NCI-H526 treated with DMSO at 0.1 percent for 48 hours (cell line): ENCODE results near the gene CBX3.
"Not testable (repeated sequence)": the region's sequence is repeated elsewhere in the genome, so short reads cannot be mapped to it uniquely, and the experiment has no call there.

Source experiments
- DNase-seq: peaks from one replicate; lab custom pipeline; 2025; lab: John Stamatoyannopoulos, UW

CBX3 gene

DNA sequence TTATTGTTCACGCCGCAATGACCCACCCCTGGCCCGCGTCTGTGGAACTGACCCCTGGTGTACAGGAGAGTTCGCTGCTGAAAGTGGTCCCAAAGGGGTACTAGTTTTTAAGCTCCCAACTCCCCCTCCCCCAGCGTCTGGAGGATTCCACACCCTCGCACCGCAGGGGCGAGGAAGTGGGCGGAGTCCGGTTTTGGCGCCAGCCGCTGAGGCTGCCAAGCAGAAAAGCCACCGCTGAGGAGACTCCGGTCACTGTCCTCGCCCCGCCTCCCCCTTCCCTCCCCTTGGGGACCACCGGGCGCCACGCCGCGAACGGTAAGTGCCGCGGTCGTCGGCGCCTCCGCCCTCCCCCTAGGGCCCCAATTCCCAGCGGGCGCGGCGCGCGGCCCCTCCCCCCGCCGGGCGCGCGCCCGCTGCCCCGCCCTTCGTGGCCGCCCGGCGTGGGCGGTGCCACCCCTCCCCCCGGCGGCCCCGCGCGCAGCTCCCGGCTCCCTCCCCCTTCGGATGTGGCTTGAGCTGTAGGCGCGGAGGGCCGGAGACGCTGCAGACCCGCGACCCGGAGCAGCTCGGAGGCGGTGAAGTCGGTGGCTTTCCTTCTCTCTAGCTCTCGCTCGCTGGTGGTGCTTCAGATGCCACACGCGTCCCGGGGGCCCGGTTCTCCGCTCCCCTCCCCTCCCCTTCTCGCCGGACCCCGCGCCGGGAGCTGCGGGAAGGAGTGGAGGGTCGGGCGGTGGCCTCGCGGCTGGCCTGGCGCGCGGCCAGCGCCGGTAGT is at the start of gene CBX3:
Gene CBX3, plus strand, starts transcription at position 499 of the 772 bp plus-strand sequence. CDS start 1,254 bp downstream, outside the sequence.
- DNase-seq, result peak; percentile 93

DNA sequence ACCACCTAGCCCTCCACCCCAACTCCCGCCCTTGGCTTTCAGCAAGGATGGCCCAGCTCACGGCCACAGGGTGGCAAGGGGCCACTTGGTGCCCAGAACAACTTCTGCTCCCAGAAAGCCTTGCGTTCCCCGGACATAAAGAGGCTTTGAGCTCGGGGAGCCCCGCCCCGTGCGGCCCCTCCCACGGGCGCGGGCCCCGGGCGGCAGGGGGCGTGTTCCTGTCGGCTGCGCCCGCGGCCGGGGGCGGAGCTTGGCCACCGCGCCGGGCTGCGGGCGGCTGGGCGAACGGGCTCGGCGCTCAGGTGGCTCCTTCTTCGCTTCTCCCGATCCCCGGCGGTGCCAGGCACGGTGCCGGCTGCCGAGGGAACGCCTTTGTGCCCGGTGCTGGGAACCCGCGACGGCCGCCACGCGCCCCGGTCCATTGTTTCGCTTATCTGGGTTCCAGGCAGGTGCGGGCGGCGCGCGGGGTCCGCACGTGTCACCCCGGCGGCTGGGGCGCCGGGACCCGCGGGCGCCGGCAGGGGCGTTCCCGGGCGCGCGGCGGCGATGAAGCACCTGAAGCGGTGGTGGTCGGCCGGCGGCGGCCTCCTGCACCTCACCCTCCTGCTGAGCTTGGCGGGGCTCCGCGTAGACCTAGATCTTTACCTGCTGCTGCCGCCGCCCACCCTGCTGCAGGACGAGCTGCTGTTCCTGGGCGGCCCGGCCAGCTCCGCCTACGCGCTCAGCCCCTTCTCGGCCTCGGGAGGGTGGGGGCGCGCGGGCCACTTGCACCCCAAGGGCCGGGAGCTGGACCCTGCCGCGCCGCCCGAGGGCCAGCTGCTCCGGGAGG is 49.4 kb upstream of the CBX3 start, which contains the start of gene NFE2L3:
Gene NFE2L3, plus strand, starts transcription at position 246 of the 829 bp plus-strand sequence. Its CDS starts 301 bp downstream, at position 547.
- DNase-seq, result peak; percentile 63

DNA sequence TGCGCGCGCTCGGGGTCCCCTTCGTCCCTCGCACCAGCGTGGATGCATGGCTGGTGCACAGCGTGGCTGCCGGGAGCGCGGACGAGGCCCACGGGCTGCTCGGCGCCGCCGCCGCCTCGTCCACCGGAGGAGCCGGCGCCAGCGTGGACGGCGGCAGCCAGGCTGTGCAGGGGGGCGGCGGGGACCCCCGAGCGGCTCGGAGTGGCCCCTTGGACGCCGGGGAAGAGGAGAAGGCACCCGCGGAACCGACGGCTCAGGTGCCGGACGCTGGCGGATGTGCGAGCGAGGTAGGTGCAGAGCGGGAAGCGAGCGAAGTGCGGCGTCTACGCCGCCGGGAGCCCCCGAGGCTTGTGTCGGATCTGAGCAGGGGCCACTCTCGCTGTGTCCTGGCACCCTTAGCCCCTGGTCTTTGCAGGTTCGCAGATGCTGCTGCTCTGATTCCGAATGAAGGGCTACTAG is 48.7 kb upstream of the CBX3 start:
- DNase-seq, result not testable (repeated sequence)

DNA sequence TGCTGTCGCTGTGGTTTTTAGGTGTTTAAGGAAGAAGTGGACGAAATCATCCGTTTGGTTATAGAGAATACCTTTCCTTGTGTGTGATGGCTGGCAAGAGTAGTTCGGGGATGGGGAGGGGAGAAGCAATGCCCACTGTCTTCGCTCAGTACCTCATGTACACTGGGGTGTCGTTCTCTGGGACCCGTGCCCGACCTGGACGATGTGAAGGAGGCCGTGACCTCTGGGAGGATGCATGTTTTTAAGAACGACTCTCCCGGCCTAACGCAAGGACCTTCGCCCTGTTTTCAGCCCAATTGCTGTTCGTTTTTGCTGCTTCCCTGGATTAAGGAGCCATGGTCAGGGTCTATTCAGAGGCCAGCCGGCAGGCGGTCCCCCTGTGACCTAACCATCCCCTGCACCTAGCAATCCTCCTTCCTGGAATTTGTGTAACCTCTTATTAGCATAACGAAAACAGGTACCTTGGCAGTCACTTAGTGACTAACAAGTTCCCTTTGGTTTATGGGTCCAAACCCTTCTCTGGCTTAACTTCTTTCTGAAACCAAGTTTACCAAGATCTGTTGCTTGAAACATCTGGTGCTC is 48.2 kb upstream of the CBX3 start:
- DNase-seq, result no peak

DNA sequence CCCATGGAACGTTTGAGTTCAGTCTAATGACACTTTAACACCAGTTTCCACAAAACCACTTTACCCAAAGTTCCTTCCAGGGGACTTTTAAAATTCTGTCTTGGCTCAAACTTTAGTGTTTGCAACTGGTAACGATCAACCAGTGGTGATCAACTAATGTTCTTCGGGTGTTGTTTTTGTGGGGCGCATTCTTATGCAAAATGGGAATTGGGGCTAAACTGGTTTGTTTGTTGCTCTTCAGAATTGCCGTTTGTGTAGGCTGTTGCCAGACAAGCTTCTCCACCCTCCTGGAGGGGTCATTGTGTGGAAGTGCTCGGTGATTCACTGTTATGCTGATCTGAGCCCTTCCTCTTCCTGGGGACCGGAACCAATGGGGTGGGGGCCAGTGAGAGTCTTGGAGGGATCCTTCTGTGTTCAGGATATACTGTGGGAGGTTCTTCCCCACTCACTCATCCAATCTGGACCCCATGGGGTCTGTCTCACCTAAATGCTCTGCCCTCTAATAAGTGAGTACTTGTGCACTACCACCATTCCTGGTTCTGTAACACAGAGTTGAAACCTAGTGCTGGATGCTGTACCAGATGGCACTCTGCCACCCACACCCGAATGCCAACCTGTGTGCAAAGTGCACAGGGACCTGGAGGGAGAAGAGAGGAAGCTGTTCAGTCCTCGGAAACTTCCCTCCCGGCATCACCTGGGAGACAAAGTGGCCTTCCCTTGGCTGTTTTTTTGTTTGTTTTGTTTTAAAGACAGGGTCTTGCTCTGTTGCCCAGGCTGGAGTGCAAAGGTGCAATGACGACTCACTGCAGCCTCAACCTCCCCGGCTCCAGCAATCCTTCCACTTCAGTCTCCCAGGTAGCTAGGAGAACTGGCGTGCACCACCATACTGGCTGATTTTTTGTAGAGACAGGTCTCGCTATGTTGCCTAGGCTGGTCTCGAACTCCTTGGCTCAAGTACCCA is 47.4 kb upstream of the CBX3 start:
- peak; percentile 17 for DNase-seq

DNA sequence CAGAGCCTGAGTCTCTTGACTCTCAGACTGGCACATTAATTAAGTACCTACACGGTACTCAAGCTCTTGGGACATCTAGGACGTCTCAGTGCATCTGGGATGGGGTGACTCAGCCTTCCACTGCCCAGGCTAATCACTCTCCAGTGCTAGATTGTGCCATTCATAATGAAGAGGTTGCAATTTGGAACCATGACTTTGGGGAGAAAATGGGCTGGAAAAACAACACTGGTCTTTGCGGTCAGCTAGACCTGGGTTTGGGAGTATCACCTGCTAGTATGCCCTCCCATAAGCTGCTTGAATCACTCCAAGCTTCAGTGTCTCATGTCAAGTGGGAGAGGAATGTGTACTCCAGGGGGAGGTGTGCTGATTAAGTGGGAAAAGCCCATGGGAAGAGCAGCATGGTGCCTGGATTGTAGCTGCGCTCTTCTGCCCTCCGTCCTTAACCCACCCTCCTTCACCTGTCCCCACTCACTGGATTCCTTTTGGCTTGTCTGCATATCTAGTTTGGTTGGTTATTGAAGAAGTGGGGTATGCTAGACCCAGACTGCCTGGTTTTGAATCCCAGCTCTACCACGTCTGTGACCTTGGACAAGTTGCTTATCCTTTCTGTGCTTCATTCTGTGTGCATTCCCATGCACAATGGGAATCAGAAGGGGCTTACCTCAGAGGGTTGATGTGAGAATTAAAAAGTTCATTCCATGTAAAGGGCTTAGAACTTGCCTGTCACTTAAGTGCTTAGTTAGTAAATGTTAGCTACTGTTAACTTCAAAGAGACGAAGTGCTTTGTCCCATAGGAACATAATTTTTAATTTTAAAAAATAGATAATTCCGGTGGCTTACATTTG is 45.8 kb upstream of the CBX3 start:
- peak; percentile 54 for DNase-seq

DNA sequence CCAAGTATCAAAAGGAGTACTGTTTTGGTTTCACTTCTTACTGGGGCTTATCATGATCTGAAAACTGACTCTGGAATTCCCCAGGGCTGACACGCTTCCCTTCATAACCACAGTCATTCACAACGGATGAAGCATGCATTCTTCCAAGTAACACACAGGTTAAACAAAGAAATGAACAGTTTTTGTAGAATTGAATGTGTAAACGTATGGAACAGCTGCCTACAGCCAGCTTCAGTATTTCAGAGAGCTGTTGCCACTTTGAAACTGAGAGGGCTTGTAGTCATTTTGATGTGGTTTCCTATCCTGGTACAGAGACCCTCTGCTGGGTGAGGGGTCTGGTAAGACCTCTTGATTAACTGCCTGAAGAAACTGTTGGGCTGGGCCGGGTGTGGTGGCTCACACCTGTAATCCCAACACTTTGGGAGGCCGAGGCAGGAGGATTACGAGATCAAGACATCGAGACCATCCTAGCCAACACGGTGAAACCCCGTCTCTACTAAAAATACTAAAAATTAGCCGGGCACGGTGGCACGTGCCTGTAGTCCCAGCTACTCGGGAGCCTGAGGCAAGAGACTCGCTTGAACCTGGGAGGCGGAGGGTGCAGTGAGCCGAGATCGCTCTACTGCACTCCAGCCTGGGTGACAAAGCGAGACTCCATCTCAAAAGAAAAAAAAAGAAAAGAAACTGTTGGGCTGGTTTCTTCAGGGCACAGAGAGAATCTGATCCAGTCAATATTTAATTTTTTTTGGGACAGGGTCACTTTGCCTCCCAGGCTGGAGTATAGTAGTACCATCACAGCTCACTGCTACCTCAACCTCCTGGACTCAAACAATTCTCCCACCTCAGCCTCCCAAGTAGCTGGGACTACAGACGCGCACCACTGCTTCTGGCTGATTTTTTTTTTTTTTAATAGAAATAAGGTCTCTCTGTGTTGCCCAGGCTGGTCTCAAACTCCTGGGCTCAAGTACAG is 44.8 kb upstream of the CBX3 start:
- peak; percentile 64 for DNase-seq

DNA sequence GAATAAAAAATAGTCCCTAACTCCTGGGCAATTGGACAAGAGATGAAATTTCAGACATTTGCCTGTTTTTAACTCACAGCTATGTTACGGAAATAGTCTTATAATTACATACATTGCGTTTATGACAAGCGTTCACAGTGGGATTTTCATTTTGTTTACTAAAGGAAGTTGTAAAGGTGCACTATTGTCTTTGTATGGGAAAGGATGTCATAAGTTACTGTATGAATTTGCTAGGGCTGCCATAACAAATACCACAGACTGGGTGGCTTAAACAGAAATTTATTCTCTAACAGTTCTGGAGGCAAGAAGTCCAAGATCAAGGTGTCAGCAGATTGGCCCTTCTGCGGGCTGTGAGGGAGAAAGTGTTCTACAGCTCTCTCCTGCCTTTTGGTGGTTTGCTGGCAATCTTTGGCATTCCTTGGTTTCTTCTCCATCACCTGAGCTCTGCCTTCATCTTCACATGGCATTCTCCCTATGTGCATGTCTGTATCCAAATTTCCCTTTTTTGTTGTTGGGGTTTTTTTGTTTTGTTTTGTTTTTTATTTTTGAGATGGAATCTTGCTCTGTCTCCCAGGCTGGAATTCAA is 43.9 kb upstream of the CBX3 start:
- DNase-seq, result peak; percentile 46

DNA sequence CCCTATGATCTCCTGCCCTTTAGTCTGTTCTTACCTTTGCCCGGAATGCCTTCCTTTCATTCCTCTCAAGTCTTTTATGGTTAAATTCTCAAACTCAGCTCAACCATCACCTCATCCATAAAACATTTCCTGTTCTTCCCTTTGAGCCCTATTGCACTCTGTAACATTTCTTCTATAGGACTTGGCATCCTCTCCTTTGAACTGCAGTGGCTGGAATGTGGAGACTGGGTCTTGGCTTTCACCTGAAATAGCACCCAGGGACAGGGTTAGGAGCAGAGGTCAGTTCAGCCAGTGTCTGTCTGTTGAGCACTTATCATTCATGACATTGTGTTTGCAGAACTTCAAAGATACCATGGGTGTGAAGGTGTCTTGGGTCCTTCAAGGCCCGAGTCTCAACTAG is 42.3 kb upstream of the CBX3 start:
- DNase-seq, result no peak

DNA sequence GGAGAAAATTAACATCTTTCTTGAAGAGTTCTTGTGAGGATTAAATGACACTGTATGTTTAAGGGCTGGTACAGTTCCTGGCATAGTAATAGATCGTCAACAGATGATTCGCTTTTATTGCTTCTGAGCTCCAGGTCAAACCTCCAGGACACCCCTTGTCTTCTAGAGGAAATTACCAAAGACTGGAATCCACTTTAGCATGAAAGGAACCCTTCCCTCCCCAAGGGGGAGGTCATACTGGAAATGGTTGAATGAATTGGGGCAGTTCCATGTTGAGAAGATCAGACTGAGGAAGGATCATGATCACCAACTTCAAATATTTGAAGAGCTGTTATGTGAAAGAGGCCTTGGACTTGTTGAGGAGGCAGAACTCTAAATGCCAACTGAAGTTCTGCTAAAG is 40.6 kb upstream of the CBX3 start:
- DNase-seq, result no peak

DNA sequence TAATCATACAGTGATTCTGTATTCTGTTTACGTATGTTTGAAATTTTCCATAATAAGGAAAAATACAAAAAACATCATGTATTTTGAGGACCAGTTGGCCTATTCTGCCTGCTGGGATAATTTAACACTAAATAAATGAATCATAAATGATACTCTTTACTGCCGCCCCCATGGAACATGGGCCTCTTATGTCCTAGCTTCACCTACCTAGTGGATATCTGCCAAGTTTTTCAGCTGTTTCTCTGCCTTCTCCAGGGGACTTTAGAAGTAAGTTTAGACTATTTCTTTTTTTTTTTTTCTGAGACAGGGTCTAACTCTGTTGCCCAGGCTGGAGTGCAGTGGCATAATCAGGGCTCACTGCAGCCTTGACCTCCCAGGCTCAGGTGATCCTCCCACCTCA is 39.1 kb upstream of the CBX3 start:
- no peak for DNase-seq

DNA sequence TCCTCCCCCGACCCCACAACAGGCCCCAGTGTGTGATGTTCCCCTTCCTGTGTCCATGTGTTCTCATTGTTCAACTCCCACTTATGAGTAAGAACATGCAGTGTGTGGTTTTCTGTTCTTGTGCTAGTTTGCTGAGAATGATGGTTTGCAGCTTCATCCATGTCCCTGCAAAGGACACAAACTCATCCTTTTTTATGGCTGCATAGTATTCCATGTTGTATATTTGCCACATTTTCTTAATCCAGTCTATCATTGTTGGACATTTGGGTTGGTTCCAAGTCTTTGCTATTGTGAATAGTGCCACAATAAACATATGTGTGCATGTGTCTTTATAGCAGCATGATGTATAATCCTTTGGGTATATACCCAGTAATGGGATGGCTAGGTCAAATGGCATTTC is 37.7 kb upstream of the CBX3 start:
- DNase-seq, result not testable (repeated sequence)

DNA sequence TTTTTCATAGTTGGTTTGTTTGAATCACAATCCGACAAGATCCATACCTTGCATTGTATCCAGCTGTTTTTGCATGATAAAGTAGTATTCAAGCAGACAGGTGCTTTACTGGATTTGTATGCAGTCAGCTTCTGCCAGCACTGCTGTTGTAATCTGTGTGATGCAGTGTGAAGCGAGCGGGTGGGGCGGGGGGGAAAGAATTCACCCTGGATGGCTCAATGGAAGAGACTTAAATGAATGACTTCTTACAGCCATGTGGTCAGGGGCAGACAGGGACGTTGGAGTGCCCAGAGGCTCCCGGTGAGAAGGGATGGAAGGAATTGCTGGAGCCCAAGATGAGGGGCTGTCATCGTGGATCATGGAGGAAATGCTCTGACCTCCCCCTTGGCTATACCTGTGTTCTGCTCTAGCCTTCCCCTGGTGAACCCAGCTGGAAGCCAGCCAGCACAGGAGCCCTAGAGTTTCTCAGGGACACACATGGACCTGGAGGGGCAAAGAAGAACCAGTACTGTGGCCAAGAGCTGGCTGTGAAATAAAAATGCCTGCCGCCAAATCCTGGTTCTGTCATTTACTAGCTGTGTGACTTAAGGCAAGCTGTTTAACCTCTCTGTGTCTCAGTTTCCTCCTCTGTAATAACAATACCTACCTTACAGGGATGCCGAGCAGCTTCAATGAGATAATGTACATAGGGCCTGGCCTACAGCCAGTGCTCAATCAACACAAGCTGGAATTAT is 35.4 kb upstream of the CBX3 start:
- no peak for DNase-seq

DNA sequence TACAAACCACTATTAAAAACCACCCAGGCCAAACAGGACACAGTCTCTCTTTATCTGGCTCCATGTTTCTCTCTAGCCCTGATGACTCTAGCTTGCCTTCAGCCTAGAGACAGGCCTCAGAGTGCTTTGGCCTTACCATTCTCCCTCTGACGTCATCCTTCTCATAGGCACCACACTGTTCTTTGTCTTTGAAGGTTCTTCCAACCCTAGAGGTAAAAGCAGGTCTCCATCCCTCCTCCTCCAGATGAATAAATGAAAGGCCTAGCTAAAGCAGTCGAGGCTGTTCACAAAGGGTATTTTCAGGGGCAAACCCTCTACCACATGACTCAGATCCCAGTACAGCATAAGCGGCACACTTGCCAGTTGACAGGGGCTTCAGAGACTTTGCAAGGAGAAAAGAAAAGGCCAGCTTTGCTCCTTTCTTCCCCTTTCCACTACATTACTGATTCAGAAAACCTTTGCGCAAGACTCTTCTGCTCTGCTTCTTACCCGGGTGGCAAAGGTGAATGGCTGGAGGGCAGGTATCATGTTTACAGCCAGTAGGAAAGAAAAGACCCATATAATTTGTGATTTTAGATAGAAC is 34.8 kb upstream of the CBX3 start:
- DNase-seq, result no peak

DNA sequence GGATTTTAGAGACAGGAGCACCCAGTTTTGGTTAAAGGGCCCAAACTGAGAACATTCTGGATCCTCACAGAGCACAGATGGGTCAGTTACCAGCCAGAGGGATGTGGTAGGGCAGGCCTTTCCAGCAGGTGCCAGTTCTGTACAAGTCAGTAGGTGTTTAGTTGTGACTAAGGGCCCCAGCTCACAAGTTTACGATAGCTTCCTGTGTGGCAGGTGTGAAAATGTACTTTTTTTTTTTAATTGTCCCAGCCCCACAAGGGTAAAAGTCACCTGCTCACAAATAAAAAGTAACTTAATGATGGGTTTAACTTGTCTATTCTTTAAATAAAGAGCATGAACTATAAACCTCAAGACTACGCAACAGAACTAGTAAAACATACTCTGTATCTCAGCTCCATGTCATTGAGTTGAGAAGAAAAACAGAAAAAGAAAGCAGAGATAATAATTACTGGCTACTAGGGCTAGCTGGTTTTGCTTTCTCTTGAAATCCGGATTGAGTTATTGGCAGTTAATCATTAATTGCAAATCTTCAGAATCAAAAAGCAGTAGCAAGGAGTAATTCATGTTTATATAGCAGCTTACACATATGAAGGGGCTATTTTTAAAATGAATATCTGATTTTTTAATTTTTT is 34.1 kb upstream of the CBX3 start:
- no peak for DNase-seq

DNA sequence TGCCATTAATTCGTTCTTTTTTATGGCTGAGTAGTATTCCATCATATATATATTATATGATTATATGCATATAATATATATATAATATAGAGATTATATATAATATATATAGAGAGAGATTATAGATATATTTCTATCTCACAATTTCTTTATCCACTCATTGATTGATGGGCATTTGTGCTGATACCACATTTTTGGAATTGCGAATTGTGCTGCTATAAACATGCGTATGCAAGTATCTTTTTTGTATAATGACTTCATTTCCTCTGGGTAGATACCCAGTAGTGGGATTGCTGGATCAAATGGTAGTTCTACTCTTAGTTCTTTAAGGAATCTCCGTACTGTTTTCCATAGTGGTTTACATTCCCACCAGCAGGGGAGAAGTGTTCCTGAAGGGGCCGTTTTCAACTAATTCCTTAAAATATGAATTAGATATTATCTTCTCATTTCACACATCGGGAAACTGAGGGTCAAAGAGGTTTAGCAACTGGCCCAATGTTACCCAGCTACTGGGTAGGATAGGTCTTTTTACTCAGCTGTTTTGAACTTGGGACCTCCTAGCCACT is 33.0 kb upstream of the CBX3 start:
- DNase-seq, result no peak

DNA sequence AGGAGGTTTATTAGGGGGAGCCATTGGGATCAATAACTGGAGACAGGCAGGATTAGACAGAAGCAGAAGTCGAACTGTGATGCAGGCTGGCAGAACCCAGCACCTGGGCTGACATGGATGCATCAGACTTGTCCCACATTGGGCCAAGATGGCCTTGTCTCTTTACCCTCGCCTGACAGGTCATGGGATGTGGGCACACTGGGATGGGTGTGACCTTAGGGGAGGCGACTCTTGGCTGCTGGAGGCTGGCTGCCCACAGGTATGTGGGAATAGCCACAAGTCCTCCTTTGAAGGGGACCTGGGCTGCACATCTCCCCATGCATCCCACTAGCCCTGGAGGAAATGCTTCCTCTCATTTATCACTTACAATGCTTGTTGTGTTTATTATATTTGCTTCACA is 32.3 kb upstream of the CBX3 start:
- no peak for DNase-seq
